Stimulated activated naive CD8-positive, alpha-beta T cell treated with anti-CD3 and anti-CD28 coated beads, Interleukin-15, amount 100 ng/mL, for 72 hours (primary cell): ENCODE measurements around the gene AGR3.

Experiments used
- ATAC-seq: fragments of 150-1000 bp; cut with Tn5 transposase; 2 replicates; pipeline ENCODE4 v1.10.0; 2021; ENCODE audit warnings: mild to moderate bottlenecking, moderate library complexity
- DNase-seq, 2 donors: peaks; one replicate each; pipeline ENCODE4 v3.0.0; 2021 to 2022
- H3K27ac Mint-ChIP-seq, 2 donors: one replicate each; pipeline ENCODE4 v1.8.0; 2022; ENCODE audit warnings: mild to moderate bottlenecking in 2 of 2, mixed read lengths in 2 of 2, moderate library complexity in 2 of 2
- H3K27me3 Mint-ChIP-seq: one replicate; pipeline ENCODE4 v1.8.0; 2022; ENCODE audit warnings: mixed read lengths
- H3K4me1 Mint-ChIP-seq: one replicate; pipeline ENCODE4 v1.8.0; 2022; ENCODE audit warnings: mild to moderate bottlenecking, mixed read lengths
- H3K4me3 Mint-ChIP-seq, 2 donors: one replicate each; pipeline ENCODE4 v1.8.0; 2022; ENCODE audit warnings: mild to moderate bottlenecking in 2 of 2, mixed read lengths in 2 of 2, moderate library complexity in 1 of 2
- H3K9me3 Mint-ChIP-seq, 2 donors: one replicate each; pipeline ENCODE4 v1.8.0; 2022; ENCODE audit warnings: mixed read lengths in 2 of 2

Gene AGR3

DNA sequence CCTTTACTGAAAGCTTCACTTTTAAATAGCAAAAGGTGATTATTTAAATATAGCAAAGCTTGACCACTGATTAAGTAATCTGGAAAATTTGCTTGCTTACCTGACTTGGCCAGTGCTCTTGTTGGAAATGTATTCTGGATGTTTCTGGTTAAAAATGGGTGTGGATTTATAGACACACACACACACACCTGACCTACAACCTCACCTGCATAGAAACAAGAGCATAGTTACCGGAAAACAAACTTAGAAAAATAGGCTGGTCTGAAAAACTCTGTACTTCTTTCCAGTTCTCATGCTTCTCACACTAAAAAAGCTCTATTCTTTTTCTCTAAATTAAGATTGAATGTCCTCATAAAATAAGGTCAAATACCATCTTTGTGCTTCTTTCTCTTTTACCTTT, at the start of gene AGR3:
TSS of gene AGR3 (minus strand) at position 140 of the 400 bp plus-strand sequence. CDS start 3,365 bp downstream, outside the sequence.
- Mint-ChIP-seq H3K27me3 (peaks cover 2% of the 10 kb centered on the region), H3K4me3 (no peak within 1 kb of the TSS), H3K27ac (no peak within 1 kb of the TSS), H3K9me3 (no peaks in the 10 kb centered on the region), H3K4me1 (no peaks in the 10 kb centered on the region)
- ATAC-seq (no peak), DNase-seq (no peak)

- ATAC-seq (no peak), DNase-seq (no peak)
- H3K9me3 Mint-ChIP-seq: no peaks in the 10 kb centered on the region
- peaks cover 8% of the 10 kb centered on the region for H3K27me3 Mint-ChIP-seq
- no peak overlapping the region for H3K4me3 Mint-ChIP-seq
- no peak overlapping the region for H3K27ac Mint-ChIP-seq
- H3K4me1 Mint-ChIP-seq: peaks cover 46% of the 10 kb centered on the region
Observed at GRCh38 chr7:16930946-16931345, 49.2 kb upstream of the AGR3 start.

GRCh38 chr7:16929146-16929762, 47.5 kb upstream of the AGR3 start:
- H3K4me1 Mint-ChIP-seq: peaks cover 38% of the 10 kb centered on the region
- DNase-seq (no peak), ATAC-seq (no peak)
- H3K4me3 Mint-ChIP-seq: no peak overlapping the region
- no peaks in the 10 kb centered on the region for H3K9me3 Mint-ChIP-seq
- no peak overlapping the region for H3K27ac Mint-ChIP-seq
- peaks cover 8% of the 10 kb centered on the region for H3K27me3 Mint-ChIP-seq

GRCh38 chr7:16926861-16927260, 45.1 kb upstream of the AGR3 start:
- peaks cover 36% of the 10 kb centered on the region for H3K4me1 Mint-ChIP-seq
- DNase-seq (no peak), ATAC-seq (no peak)
- H3K27me3 Mint-ChIP-seq: peaks cover 8% of the 10 kb centered on the region
- H3K27ac Mint-ChIP-seq: no peak overlapping the region
- H3K9me3 Mint-ChIP-seq: no peaks in the 10 kb centered on the region
- no peak overlapping the region for H3K4me3 Mint-ChIP-seq

- Mint-ChIP-seq H3K4me3 (no peak overlapping the region), H3K27ac (no peak overlapping the region), H3K4me1 (peaks cover 34% of the 10 kb centered on the region), H3K9me3 (no peaks in the 10 kb centered on the region), H3K27me3 (peaks cover 8% of the 10 kb centered on the region)
- DNase-seq (no peak), ATAC-seq (peak; percentile 78)
Observed at GRCh38 chr7:16926283-16926682, 44.5 kb upstream of the AGR3 start.

DNA sequence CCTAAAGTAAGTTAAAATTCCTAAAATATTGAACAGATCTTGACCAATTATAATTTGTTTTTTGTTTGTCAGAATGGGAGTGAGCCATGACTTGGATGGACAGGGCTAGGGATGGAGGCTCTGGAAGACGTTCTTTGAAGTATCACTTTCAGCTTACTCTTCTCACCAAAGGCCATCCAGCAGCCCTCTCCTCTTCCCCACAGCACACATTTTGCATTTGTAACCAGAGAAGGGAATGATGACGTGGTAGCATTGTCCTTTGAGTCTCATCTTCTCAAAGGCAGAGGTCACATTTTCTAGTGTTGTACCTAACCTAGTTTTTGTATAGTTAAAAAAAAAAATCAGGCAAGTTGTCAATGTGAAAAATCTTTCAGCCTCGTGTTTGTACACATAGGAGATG, 43.8 kb upstream of the AGR3 start:
- Mint-ChIP-seq H3K27ac (no peak overlapping the region), H3K9me3 (no peaks in the 10 kb centered on the region), H3K4me1 (peaks cover 28% of the 10 kb centered on the region), H3K27me3 (peaks cover 8% of the 10 kb centered on the region), H3K4me3 (no peak overlapping the region)
- no peak for DNase-seq
- no peak for ATAC-seq

DNA sequence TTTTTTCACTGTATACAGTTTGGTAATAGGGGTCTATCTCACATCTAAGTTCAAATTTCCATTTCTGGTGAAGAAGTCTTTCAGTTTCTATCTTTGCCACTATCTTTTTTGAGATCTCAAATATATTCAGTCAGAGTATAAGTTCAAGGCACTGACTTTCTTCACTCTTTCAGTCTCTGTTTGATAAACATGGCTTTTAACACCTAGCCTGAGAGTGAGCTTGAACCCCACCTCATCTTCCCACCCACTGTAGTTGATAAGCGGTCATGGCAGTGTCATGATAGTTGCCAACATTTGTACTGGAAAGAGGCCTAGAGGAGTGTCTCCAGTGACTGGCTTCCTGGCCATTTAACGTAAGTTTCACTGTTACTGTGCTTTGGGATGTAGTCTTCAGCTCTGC, 41.2 kb upstream of the AGR3 start:
- Mint-ChIP-seq H3K9me3 (no peaks in the 10 kb centered on the region), H3K27ac (no peak overlapping the region), H3K4me3 (no peak overlapping the region), H3K4me1 (peaks cover 11% of the 10 kb centered on the region), H3K27me3 (peaks cover 8% of the 10 kb centered on the region)
- ATAC-seq: peak; percentile 73
- DNase-seq: no peak

- Mint-ChIP-seq H3K27ac (no peak overlapping the region), H3K27me3 (no peaks in the 10 kb centered on the region), H3K4me1 (peaks cover 11% of the 10 kb centered on the region), H3K9me3 (no peaks in the 10 kb centered on the region), H3K4me3 (no peak overlapping the region)
- ATAC-seq (no peak), DNase-seq (no peak)
Observed at GRCh38 chr7:16921644-16922257, 40.0 kb upstream of the AGR3 start.

DNA sequence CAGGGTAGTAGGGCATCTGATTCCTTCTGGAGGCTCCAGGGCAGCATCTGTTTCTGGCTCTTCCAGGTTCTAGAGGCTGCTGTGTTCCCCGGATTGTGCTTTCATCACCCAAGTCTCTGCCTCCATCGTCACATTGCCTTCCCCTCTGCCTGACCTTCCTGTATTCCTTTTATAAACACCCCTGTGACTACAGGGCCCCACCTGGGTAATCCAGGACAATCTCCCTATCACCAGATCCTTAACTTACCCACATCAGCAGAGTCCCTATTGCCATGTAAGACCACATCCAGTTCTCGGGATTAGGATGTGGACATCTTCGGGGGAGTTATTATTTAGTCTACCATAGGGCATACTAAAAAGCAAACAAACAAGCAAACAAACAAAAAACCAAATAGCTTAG, 39.4 kb upstream of the AGR3 start:
- ATAC-seq (no peak), DNase-seq (no peak)
- Mint-ChIP-seq H3K27me3 (no peaks in the 10 kb centered on the region), H3K4me1 (peaks cover 12% of the 10 kb centered on the region), H3K27ac (no peak overlapping the region), H3K4me3 (no peak overlapping the region), H3K9me3 (no peaks in the 10 kb centered on the region)

DNA sequence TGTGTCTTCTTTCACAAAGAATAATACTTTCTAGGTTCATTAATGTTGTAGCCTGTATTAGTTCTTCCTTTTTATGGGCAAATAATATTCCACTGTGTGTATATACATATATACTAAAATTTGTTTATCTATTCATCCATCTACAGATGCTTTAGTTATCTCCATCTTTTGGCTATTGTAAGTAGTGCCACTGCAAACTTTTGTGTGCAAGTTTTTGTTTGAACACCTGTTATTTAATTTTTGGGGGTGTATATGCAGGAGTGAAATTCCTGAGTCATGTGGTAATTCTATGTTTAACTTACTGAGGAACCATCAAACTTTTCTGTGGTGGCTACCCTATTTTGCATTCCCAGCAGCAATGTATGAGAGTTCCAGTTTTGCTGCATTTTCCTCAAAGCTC, 37.7 kb upstream of the AGR3 start:
- Mint-ChIP-seq H3K4me3 (no peak overlapping the region), H3K4me1 (peaks cover 22% of the 10 kb centered on the region), H3K27me3 (no peaks in the 10 kb centered on the region), H3K9me3 (no peaks in the 10 kb centered on the region), H3K27ac (no peak overlapping the region)
- no peak for DNase-seq
- ATAC-seq: no peak

- Mint-ChIP-seq H3K27me3 (no peaks in the 10 kb centered on the region), H3K9me3 (no peaks in the 10 kb centered on the region), H3K27ac (no peak overlapping the region), H3K4me3 (no peak overlapping the region), H3K4me1 (peaks cover 20% of the 10 kb centered on the region)
- DNase-seq (no peak), ATAC-seq (no peak)
Observed at GRCh38 chr7:16918288-16918895, 36.6 kb upstream of the AGR3 start.

GRCh38 chr7:16916738-16917137, 35.0 kb upstream of the AGR3 start:
- no peak overlapping the region for H3K4me3 Mint-ChIP-seq
- H3K27me3 Mint-ChIP-seq: no peaks in the 10 kb centered on the region

DNA sequence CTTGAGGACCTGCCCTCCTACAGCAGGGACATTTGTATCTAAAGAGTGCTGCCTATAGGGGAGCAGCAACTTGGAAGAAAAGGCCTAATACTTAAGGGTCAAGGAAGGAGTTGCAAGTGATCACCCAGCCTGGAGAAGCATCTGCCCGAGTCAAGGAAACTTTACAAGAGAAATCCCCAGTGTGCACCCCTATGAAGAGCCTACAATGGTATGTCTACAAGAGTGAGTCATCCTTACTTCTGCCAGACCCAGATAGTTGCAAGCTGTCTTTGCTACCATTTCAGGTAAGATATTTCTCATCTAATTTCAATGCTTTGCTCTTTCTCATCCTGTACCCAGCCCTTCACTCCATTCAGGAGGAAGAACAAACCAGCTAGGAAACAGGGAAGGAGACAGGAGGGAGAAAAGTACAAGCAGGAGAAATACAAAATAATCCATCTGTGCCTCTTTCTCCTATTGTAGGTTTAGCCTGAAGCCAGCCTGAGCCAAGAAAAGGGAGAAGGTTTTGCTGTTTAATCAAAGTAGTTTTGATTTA, 34.4 kb upstream of the AGR3 start:
- Mint-ChIP-seq H3K27ac (no peak overlapping the region), H3K9me3 (peaks cover 0 to 10% of the 10 kb centered on the region in 2 donors), H3K27me3 (no peaks in the 10 kb centered on the region), H3K4me1 (peaks cover 11% of the 10 kb centered on the region), H3K4me3 (peak overlapping the region in 1 of 2 donors; percentile 22)
- ATAC-seq (peak; percentile 71), DNase-seq (no peak)

More at GRCh38 chr7:16916738-16917137, 35.0 kb upstream of the AGR3 start:
- Mint-ChIP-seq H3K9me3 (peaks cover 0 to 7% of the 10 kb centered on the region in 2 donors), H3K4me1 (peaks cover 11% of the 10 kb centered on the region), H3K27ac (no peak overlapping the region)
- DNase-seq: no peak
- no peak for ATAC-seq

DNA sequence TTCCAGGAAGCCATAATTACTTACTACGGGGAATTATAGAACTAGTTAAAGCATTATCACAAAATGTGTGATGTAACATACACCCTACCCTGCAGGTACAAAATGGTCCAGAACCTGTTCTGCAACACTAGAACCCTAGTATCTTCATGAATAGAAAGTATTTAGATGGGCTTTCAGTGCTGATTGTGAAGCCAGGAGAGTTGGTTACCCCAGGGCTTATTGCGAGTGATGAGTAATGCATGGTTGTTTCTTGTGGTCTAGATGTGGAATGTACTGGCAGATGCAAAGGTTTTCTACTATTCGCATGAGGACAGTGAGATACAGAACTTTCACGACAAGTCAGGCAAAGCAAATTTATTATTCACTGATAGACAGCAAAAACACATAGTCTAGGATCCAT, 33.6 kb upstream of the AGR3 start:
- Mint-ChIP-seq H3K4me3 (no peak overlapping the region), H3K27me3 (no peaks in the 10 kb centered on the region), H3K9me3 (peaks cover 0 to 10% of the 10 kb centered on the region in 2 donors), H3K27ac (no peak overlapping the region), H3K4me1 (peaks cover 11% of the 10 kb centered on the region)
- ATAC-seq (peak; percentile 89), DNase-seq (no peak)

DNA sequence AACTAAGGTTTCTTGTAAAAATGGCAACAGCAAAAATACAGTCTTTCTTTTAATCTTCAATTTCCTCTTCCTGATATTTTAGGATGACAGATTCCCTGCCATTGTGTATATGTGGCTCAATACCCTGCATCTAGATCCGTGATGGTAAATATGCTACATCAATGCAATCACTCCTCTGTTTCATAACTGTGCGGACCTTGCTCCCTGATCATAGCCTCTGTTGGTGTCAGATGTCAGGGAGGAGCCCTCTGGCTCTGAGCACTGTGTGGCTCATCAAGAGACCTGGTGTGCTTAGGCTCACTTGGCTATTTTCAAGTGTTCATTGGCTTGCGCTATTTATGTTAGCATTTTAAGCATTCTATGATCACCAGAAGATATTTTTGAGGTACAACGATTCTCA, 33.0 kb upstream of the AGR3 start:
- H3K4me1 Mint-ChIP-seq: peaks cover 11% of the 10 kb centered on the region
- DNase-seq (no peak), ATAC-seq (no peak)
- no peaks in the 10 kb centered on the region for H3K27me3 Mint-ChIP-seq
- peaks cover 0 to 10% of the 10 kb centered on the region in 2 donors for H3K9me3 Mint-ChIP-seq
- H3K27ac Mint-ChIP-seq: no peak overlapping the region
- H3K4me3 Mint-ChIP-seq: no peak overlapping the region

GRCh38 chr7:16913643-16914042, 31.9 kb upstream of the AGR3 start:
- H3K4me1 Mint-ChIP-seq: peaks cover 11% of the 10 kb centered on the region
- no peak overlapping the region for H3K4me3 Mint-ChIP-seq
- H3K27ac Mint-ChIP-seq: no peak overlapping the region
- DNase-seq (no peak), ATAC-seq (no peak)
- no peaks in the 10 kb centered on the region for H3K27me3 Mint-ChIP-seq
- peaks cover 0 to 10% of the 10 kb centered on the region in 2 donors for H3K9me3 Mint-ChIP-seq
